Panc1 (cell line): ENCODE measurements around the gene NPAS3. TPM values are rescaled to one million over a fixed set of nuclear protein-coding genes. Genes with fewer than 3 reads are reported as not detected.

ENCODE experiments used
- ATAC-seq: fragments of 200-7000 bp; cut with Tn5 transposase; 2 replicates; pipeline ENCODE4 v1.9.1; 2020; ENCODE audit warnings: mild to moderate bottlenecking, moderate library complexity
- BruUV-seq: library from RNA; stranded (reverse); fragments of 400-500 nt; replicated peaks from 2 replicates; lab custom pipeline; 2021; lab: Mats Ljungman, UMichigan
- CTCF ChIA-PET: fragments of 300-600 bp; sonication (Branson Sonifier 250); formaldehyde crosslinking; loops from one replicate; lab custom pipeline; 2022; ENCODE audit warnings: antibody characterized with exemption; lab: Charles Lee
- POLR2A ChIA-PET: fragments of 300-600 bp; sonication (Branson Sonifier 250); formaldehyde crosslinking; loops from one replicate; lab custom pipeline; 2022; ENCODE audit warnings: antibody characterized with exemption; lab: Charles Lee
- DNase-seq: peaks from one replicate; pipeline ENCODE4 v3.0.0-alpha.2; 2010; ENCODE audit warnings: low read depth, low spot score
- H3K27ac ChIP-seq: 2 replicates; pipeline ENCODE4 v1.5.1; 2011; ENCODE audit warnings: mild to moderate bottlenecking, low read length, inconsistent platforms
- H3K27me3 ChIP-seq: fragments of 200-500 bp; sonication (Bioruptor generic); 2 replicates; pipeline ENCODE4 v1.6.0; 2014; ENCODE audit warnings: low read length, inconsistent platforms; ENCODE audit not compliant: control insufficient read depth, insufficient read depth
- H3K36me3 ChIP-seq: fragments of 200-500 bp; sonication (Bioruptor generic); 2 replicates; pipeline ENCODE4 v1.5.1; 2014; ENCODE audit warnings: inconsistent platforms, mild to moderate bottlenecking, low read length, moderate library complexity; ENCODE audit not compliant: control insufficient read depth, insufficient read depth
- H3K4me1 ChIP-seq: 2 replicates; pipeline ENCODE4 v1.5.1; 2011; ENCODE audit warnings: inconsistent platforms, mild to moderate bottlenecking, low read length, moderate library complexity; ENCODE audit not compliant: control insufficient read depth, insufficient read depth
- H3K4me3 ChIP-seq, 2 experiments: 2 replicates each; pipeline ENCODE4 v1.5.1; 2011 to 2012; ENCODE audit warnings: low read depth in 2 of 2, low read length in 2 of 2, mild to moderate bottlenecking in 2 of 2, inconsistent platforms in 1 of 2, moderate library complexity in 1 of 2
- H3K9me3 ChIP-seq: fragments of 200-500 bp; sonication (Bioruptor generic); 2 replicates; pipeline ENCODE4 v1.5.1; 2014; ENCODE audit warnings: low read depth, mild to moderate bottlenecking, inconsistent platforms, low read length, moderate library complexity; ENCODE audit not compliant: control insufficient read depth, insufficient read depth
- POLR2AphosphoS5 ChIP-seq: IDR thresholded peaks from 2 replicates; pipeline ENCODE4 v1.6.1; 2012; ENCODE audit warnings: mild to moderate bottlenecking, low read depth, low read length, moderate library complexity
- SIN3A ChIP-seq: IDR thresholded peaks from 2 replicates; pipeline ENCODE4 v1.6.1; 2012; ENCODE audit warnings: low read depth, mild to moderate bottlenecking, low read length, moderate library complexity, borderline replicate concordance; ENCODE audit not compliant: insufficient read depth
- TCF7L2 ChIP-seq: IDR thresholded peaks from 2 replicates; pipeline ENCODE4 v1.6.1; 2011; ENCODE audit warnings: mild to moderate bottlenecking, low read depth, low read length, inconsistent platforms
- in situ Hi-C: cut with HindIII; loops from 2 replicates; pipeline ENCODE4 v1.10.0; 2016; ENCODE audit warnings: low sequenced_read_pairs, low pct_unique_long_range_greater_than_20kb
- intact Hi-C: fragments of 100-400 bp; cut with micrococcal nuclease; formaldehyde crosslinking; loops from one replicate; pipeline ENCODE4 v1.10.0; 2022; ENCODE audit not compliant: unreplicated experiment
- total RNA-seq: library from RNA; stranded (reverse); gene quantifications from one replicate; pipeline ENCODE4 v1.2.1, GENCODE V29; 2021; ENCODE audit not compliant: unreplicated experiment
- TF ChIP-seq, protein P1 (sequence below), 2 experiments: IDR thresholded peaks; 2 replicates each; pipeline ENCODE4 v1.6.1; 2011 to 2012; ENCODE audit warnings: low read depth in 2 of 2, control low read depth in 1 of 2, low read length in 1 of 2, mild to moderate bottlenecking in 1 of 2, moderate library complexity in 1 of 2; ENCODE audit not compliant: insufficient read depth in 1 of 2
- TF ChIP-seq, protein P2 (sequence below): fragments of 450-650 bp; IDR thresholded peaks from 2 replicates; pipeline ENCODE4 v1.5.1; 2017; ENCODE audit warnings: mild to moderate bottlenecking

The NPAS3 gene
- total RNA-seq, 1 experiment from 2014 or later: 0.23 TPM

GRCh38 chr14:32940711-32941667, 2.3 kb downstream of the NPAS3 start:
- ATAC-seq (no peak), DNase-seq (no peak)
- Histone ChIP-seq H3K9me3 (no peaks in the 10 kb centered on the region), H3K36me3 (no peaks in the 10 kb centered on the region), H3K4me1 (no peaks in the 10 kb centered on the region), H3K27me3 (peaks cover 11% of the 10 kb centered on the region), H3K27ac (no peak overlapping the region), H3K4me3 (no peak overlapping the region)
- TF ChIP-seq POLR2AphosphoS5: no peak
- TF ChIP-seq TCF7L2: no peak
- TF ChIP-seq, protein P1, sequence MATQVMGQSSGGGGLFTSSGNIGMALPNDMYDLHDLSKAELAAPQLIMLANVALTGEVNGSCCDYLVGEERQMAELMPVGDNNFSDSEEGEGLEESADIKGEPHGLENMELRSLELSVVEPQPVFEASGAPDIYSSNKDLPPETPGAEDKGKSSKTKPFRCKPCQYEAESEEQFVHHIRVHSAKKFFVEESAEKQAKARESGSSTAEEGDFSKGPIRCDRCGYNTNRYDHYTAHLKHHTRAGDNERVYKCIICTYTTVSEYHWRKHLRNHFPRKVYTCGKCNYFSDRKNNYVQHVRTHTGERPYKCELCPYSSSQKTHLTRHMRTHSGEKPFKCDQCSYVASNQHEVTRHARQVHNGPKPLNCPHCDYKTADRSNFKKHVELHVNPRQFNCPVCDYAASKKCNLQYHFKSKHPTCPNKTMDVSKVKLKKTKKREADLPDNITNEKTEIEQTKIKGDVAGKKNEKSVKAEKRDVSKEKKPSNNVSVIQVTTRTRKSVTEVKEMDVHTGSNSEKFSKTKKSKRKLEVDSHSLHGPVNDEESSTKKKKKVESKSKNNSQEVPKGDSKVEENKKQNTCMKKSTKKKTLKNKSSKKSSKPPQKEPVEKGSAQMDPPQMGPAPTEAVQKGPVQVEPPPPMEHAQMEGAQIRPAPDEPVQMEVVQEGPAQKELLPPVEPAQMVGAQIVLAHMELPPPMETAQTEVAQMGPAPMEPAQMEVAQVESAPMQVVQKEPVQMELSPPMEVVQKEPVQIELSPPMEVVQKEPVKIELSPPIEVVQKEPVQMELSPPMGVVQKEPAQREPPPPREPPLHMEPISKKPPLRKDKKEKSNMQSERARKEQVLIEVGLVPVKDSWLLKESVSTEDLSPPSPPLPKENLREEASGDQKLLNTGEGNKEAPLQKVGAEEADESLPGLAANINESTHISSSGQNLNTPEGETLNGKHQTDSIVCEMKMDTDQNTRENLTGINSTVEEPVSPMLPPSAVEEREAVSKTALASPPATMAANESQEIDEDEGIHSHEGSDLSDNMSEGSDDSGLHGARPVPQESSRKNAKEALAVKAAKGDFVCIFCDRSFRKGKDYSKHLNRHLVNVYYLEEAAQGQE (IDR thresholded peaks at IDR 0.05; ENCODE audit: insufficient read depth in 1 of 2, low read depth in 2 of 2, low read length in 1 of 2): no peak
- TF ChIP-seq, protein P2, sequence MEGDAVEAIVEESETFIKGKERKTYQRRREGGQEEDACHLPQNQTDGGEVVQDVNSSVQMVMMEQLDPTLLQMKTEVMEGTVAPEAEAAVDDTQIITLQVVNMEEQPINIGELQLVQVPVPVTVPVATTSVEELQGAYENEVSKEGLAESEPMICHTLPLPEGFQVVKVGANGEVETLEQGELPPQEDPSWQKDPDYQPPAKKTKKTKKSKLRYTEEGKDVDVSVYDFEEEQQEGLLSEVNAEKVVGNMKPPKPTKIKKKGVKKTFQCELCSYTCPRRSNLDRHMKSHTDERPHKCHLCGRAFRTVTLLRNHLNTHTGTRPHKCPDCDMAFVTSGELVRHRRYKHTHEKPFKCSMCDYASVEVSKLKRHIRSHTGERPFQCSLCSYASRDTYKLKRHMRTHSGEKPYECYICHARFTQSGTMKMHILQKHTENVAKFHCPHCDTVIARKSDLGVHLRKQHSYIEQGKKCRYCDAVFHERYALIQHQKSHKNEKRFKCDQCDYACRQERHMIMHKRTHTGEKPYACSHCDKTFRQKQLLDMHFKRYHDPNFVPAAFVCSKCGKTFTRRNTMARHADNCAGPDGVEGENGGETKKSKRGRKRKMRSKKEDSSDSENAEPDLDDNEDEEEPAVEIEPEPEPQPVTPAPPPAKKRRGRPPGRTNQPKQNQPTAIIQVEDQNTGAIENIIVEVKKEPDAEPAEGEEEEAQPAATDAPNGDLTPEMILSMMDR: no peak
- TF ChIP-seq SIN3A: no peak
- POLR2A ChIA-PET: no interaction called here
- CTCF ChIA-PET: no interaction called here
- intact Hi-C loops (no loop called here), in situ Hi-C loops (no loop called here)
- BruUV-seq: no TSS peak

DNA sequence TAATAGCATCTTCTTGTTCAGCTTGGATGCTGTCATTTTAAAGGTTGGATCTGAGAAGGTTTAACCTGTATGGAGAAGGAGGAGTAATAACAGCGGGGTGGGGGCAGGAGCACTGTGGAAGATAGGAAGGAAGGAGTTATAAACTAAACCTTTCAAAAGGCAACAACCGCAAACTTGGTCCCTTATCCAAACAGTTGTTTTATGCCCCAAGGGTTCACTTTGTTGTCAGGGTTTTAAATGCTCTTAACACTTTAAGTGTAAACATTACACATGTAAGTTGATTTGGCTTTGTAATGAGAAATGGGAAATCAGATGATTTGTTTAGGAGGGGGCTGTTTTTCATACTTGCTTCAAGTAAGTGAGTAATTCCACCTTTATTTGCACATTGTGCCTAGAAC, 3.0 kb downstream of the NPAS3 start:
- ChIA-PET CTCF (no interaction called here), POLR2A (no interaction called here)
- H3K27me3 ChIP-seq: peaks cover 7% of the 10 kb centered on the region
- H3K9me3 ChIP-seq: no peaks in the 10 kb centered on the region
- intact Hi-C loops: no loop called here
- TF ChIP-seq, protein P1 (IDR thresholded peaks at IDR 0.05; ENCODE audit: insufficient read depth in 1 of 2, low read depth in 2 of 2, low read length in 1 of 2): no peak
- TF ChIP-seq TCF7L2 (no peak), SIN3A (no peak), POLR2AphosphoS5 (no peak)
- TF ChIP-seq, protein P2: no peak
- no peaks in the 10 kb centered on the region for H3K4me1 ChIP-seq
- no peak overlapping the region for H3K27ac ChIP-seq
- DNase-seq (no peak), ATAC-seq (no peak)
- no TSS peak for BruUV-seq
- in situ Hi-C loops: no loop called here
- H3K4me3 ChIP-seq: no peak overlapping the region
- H3K36me3 ChIP-seq: no peaks in the 10 kb centered on the region
